Right kidney (tissue), 1 donor: ENCODE measurements around the gene MOV10.

Experiments used
- DNase-seq: peaks from one replicate; pipeline ENCODE4 v3.0.0-alpha.2; 2016

Gene MOV10

GRCh38 chr1:112699425-112700144, 25.1 kb downstream of the MOV10 start:
- DNase-seq: no peak

GRCh38 chr1:112700290-112701226, 26.1 kb downstream of the MOV10 start:
- peak; percentile 79 for DNase-seq

GRCh38 chr1:112701227-112702066, 27.0 kb downstream of the MOV10 start:
- peak; percentile 42 for DNase-seq

- no peak for DNase-seq
These were observed 27.6 kb downstream of the MOV10 start for GRCh38 chr1:112702067-112702395.

- DNase-seq: no peak
These were observed 28.2 kb downstream of the MOV10 start for GRCh38 chr1:112702420-112703261.

GRCh38 chr1:112703706-112704105, 29.2 kb downstream of the MOV10 start:
- no peak for DNase-seq

GRCh38 chr1:112704391-112704933, 30.0 kb downstream of the MOV10 start:
- DNase-seq: no peak

- DNase-seq: peak; percentile 79
These were observed 30.6 kb downstream of the MOV10 start for GRCh38 chr1:112704934-112705627.

- DNase-seq: peak; percentile 88
These were observed 32.2 kb downstream of the MOV10 start, which contains the start of gene RHOC for GRCh38 chr1:112706505-112707220. RHOC (minus strand) TSS chr1:112707127; CDS start chr1:112703799, 3,328 bp downstream.

GRCh38 chr1:112707221-112708001, 33.0 kb downstream of the MOV10 start:
- DNase-seq: peak; percentile 95

GRCh38 chr1:112708002-112708448, 33.6 kb downstream of the MOV10 start:
- DNase-seq: no peak

GRCh38 chr1:112708489-112708888, 34.0 kb downstream of the MOV10 start:
- no peak for DNase-seq

- DNase-seq: no peak
These were observed 35.7 kb downstream of the MOV10 start for GRCh38 chr1:112710159-112710558.

GRCh38 chr1:112710586-112710985, 36.1 kb downstream of the MOV10 start:
- no peak for DNase-seq

- no peak for DNase-seq
These were observed 36.6 kb downstream of the MOV10 start for GRCh38 chr1:112711041-112711440.

GRCh38 chr1:112711670-112712069, 37.2 kb downstream of the MOV10 start:
- no peak for DNase-seq

GRCh38 chr1:112712191-112712590, 37.7 kb downstream of the MOV10 start:
- DNase-seq: no peak

GRCh38 chr1:112712701-112713128, 38.3 kb downstream of the MOV10 start:
- no peak for DNase-seq
